ENCODE measurements around the gene MLANA.

MLANA gene

GRCh38 chr9:5900622-5901021 is 9.9 kb downstream of the MLANA start:
- H3K4me3 Mint-ChIP-seq, result no peak overlapping the region
- intact Hi-C loops (cut with micrococcal nuclease), result no loop called here
- no peaks in the 10 kb centered on the region for H3K27me3 Mint-ChIP-seq
- no peak overlapping the region for H3K27ac Mint-ChIP-seq
- no peaks in the 10 kb centered on the region for H3K9me3 Mint-ChIP-seq
- H3K4me1 Mint-ChIP-seq (ENCODE audit: low read depth), result no peaks in the 10 kb centered on the region
- H3K36me3 Mint-ChIP-seq (ENCODE audit: low read depth), result peaks cover 74% of the 10 kb centered on the region

- Mint-ChIP-seq H3K9me3 (no peaks in the 10 kb centered on the region), H3K36me3 (ENCODE audit: low read depth) (peaks cover 76% of the 10 kb centered on the region), H3K4me1 (ENCODE audit: low read depth) (no peaks in the 10 kb centered on the region), H3K27me3 (no peaks in the 10 kb centered on the region), H3K27ac (no peak overlapping the region), H3K4me3 (no peak overlapping the region)
- intact Hi-C loops (cut with micrococcal nuclease), result no loop called here
These were observed 11.7 kb downstream of the MLANA start for GRCh38 chr9:5902377-5902776.

- Mint-ChIP-seq H3K36me3 (ENCODE audit: low read depth) (peaks cover 43% of the 10 kb centered on the region), H3K9me3 (no peaks in the 10 kb centered on the region), H3K27me3 (no peaks in the 10 kb centered on the region), H3K4me1 (ENCODE audit: low read depth) (no peaks in the 10 kb centered on the region), H3K27ac (no peak overlapping the region), H3K4me3 (no peak overlapping the region)
- intact Hi-C loops (cut with micrococcal nuclease), result no loop called here
These were observed 18.2 kb downstream of the MLANA start for GRCh38 chr9:5908918-5909317.

- Mint-ChIP-seq H3K4me3 (no peak overlapping the region), H3K27ac (no peak overlapping the region), H3K4me1 (ENCODE audit: low read depth) (no peaks in the 10 kb centered on the region), H3K9me3 (no peaks in the 10 kb centered on the region), H3K36me3 (ENCODE audit: low read depth) (peaks cover 32% of the 10 kb centered on the region), H3K27me3 (no peaks in the 10 kb centered on the region)
- intact Hi-C loops (cut with micrococcal nuclease), result no loop called here
These were observed 19.3 kb downstream of the MLANA start for GRCh38 chr9:5909976-5910375.

GRCh38 chr9:5910413-5911057 is 19.8 kb downstream of the MLANA start:
- Mint-ChIP-seq H3K4me1 (ENCODE audit: low read depth) (no peaks in the 10 kb centered on the region), H3K36me3 (ENCODE audit: low read depth) (peaks cover 27% of the 10 kb centered on the region), H3K27me3 (no peaks in the 10 kb centered on the region), H3K4me3 (no peak overlapping the region), H3K9me3 (no peaks in the 10 kb centered on the region), H3K27ac (no peak overlapping the region)
- intact Hi-C loops (cut with micrococcal nuclease), result no loop called here

GRCh38 chr9:5915438-5915837 is 24.7 kb downstream of the MLANA start:
- H3K9me3 Mint-ChIP-seq, result no peaks in the 10 kb centered on the region
- no peaks in the 10 kb centered on the region for H3K27me3 Mint-ChIP-seq
- H3K27ac Mint-ChIP-seq, result no peak overlapping the region
- H3K4me1 Mint-ChIP-seq (ENCODE audit: low read depth), result no peaks in the 10 kb centered on the region
- intact Hi-C loops (cut with micrococcal nuclease), result no loop called here
- peaks cover 28% of the 10 kb centered on the region for H3K36me3 Mint-ChIP-seq (ENCODE audit: low read depth)
- no peak overlapping the region for H3K4me3 Mint-ChIP-seq

DNA sequence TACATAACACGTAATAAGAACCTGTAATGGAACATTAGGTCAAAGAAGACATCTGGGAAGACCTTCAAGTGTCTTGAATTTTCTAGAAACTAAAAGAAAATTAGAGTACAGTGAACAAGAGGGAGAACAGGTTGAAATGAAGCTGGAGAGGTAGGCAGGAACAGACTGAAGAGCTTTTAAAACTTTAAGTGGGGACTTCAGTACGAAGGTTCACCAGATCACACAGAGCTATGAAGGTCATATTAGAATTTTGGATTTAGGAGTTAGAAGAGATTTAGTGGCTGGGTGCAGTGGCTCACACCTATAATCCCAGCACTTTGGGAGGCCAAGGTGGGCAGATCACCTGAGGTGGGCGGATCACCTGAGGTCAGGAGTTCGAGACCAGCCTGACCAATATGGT is 26.6 kb downstream of the MLANA start:
- Mint-ChIP-seq H3K9me3 (no peaks in the 10 kb centered on the region), H3K27me3 (no peaks in the 10 kb centered on the region), H3K4me1 (ENCODE audit: low read depth) (no peaks in the 10 kb centered on the region), H3K36me3 (ENCODE audit: low read depth) (peaks cover 44% of the 10 kb centered on the region), H3K4me3 (no peak overlapping the region), H3K27ac (no peak overlapping the region)
- intact Hi-C loops (cut with micrococcal nuclease), result no loop called here

DNA sequence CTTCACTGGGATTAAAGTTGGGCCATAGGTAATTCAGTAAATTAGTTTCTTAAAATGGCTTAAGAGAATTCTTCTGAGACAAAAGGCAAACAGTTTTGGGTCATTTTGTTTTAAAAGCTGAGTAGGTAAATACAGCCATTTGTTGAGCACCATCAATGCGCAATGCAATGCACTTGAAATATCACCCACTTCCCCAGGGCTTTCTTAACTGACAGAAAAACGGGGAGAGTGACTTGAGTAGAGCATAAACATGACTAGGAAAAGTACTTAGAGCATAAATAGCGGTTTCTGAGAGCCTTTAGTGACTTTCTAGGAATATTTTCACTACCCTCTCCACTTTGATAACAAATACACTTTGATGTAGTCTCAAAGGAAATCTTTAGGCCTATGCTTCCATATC is 27.2 kb downstream of the MLANA start:
- Mint-ChIP-seq H3K9me3 (no peaks in the 10 kb centered on the region), H3K36me3 (ENCODE audit: low read depth) (peaks cover 51% of the 10 kb centered on the region), H3K4me1 (ENCODE audit: low read depth) (no peaks in the 10 kb centered on the region), H3K27me3 (no peaks in the 10 kb centered on the region), H3K4me3 (no peak overlapping the region), H3K27ac (no peak overlapping the region)
- intact Hi-C loops (cut with micrococcal nuclease), result no loop called here

DNA sequence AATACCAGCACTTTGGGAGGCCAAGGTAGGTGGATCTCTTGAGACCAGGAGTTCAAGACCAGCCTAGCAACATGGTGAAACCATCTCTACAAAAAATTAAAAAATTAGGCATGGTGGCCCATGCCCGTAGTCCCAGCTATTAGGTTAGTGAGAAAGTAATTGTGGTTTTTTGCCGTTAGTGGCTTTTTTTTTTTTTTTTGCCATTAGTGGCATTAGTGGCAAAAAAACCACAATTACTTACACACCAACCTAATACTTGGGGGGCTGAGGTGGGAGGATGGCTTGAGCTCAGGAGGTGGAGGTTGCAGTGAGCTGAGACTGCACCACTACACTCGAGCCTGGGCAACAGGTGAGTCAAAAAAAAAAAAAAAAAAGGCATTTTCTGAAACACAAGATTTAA is 27.8 kb downstream of the MLANA start:
- Mint-ChIP-seq H3K27ac (no peak overlapping the region), H3K9me3 (no peaks in the 10 kb centered on the region), H3K4me1 (ENCODE audit: low read depth) (no peaks in the 10 kb centered on the region), H3K4me3 (no peak overlapping the region), H3K27me3 (no peaks in the 10 kb centered on the region), H3K36me3 (ENCODE audit: low read depth) (peaks cover 49% of the 10 kb centered on the region)
- intact Hi-C loops (cut with micrococcal nuclease), result no loop called here

DNA sequence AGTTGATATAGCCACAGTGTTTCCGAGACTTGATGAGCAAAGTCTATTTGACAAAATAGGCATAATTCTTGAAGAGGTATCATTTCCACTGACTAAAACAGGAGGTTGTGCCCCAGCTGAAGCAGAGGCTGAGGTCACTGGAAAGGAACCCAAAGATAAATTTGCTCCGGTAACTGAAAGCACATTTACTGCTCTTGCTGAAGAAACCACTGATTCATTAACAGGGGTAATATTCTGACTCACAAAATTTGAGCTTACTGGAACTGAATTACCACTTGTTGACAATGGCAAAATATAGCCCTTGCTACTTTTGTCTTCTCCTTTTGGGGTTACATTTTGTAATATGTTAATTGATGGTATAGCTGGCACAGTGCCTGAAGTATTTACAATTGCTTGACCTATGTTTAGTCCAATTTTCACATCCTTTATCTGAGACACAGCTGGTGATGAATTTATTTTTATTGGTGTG is 30.2 kb downstream of the MLANA start:
- H3K27me3 Mint-ChIP-seq, result no peaks in the 10 kb centered on the region
- peaks cover 52% of the 10 kb centered on the region for H3K36me3 Mint-ChIP-seq (ENCODE audit: low read depth)
- H3K9me3 Mint-ChIP-seq, result no peaks in the 10 kb centered on the region
- intact Hi-C loops (cut with micrococcal nuclease), result no loop called here
- H3K4me3 Mint-ChIP-seq, result no peak overlapping the region
- no peaks in the 10 kb centered on the region for H3K4me1 Mint-ChIP-seq (ENCODE audit: low read depth)
- no peak overlapping the region for H3K27ac Mint-ChIP-seq

DNA sequence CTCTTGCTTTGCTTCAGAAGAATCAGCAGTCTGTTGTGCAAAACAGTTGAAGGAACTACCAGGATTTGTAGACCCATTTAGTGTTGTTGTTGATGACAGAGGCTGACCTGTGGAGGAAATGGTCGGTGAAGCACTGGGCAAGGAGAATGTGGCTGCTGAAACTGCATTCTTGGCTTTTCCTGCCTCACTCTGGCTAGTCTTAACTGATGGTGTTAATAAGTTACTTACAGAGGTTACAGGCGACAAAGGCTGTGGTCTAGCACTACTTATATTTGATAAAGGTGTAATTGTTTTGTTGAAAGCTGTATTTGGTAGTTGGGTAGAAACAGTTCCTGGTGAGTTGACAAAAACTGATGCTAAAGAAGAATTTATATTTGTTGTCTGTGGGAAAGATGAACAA is 31.5 kb downstream of the MLANA start:
- Mint-ChIP-seq H3K27ac (no peak overlapping the region), H3K27me3 (no peaks in the 10 kb centered on the region), H3K36me3 (ENCODE audit: low read depth) (peaks cover 53% of the 10 kb centered on the region), H3K9me3 (no peaks in the 10 kb centered on the region), H3K4me3 (no peak overlapping the region), H3K4me1 (ENCODE audit: low read depth) (no peaks in the 10 kb centered on the region)
- intact Hi-C loops (cut with micrococcal nuclease), result no loop called here

DNA sequence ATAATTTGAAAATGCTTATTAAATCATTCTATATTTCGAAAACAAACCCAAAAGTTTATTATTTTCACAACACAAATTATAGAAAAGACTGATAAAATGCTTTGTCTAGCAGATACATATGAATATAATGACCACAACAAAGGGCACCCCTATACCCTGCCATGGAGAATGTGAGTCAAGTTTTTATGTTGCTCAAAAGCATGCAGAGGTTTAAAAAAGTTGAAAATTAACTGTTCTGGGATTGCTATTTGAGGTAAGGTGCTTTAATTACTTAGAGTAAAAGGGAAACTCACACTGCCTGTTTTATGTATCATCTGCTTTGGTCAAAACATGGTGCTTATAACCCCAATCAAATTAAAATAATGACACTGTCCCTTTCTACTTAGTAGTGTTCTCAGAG is 41.0 kb downstream of the MLANA start:
- no peaks in the 10 kb centered on the region for H3K9me3 Mint-ChIP-seq
- H3K27me3 Mint-ChIP-seq, result no peaks in the 10 kb centered on the region
- no peak overlapping the region for H3K4me3 Mint-ChIP-seq
- peaks cover 18% of the 10 kb centered on the region for H3K36me3 Mint-ChIP-seq (ENCODE audit: low read depth)
- no peak overlapping the region for H3K27ac Mint-ChIP-seq
- no peaks in the 10 kb centered on the region for H3K4me1 Mint-ChIP-seq (ENCODE audit: low read depth)
- intact Hi-C loops (cut with micrococcal nuclease), result no loop called here

DNA sequence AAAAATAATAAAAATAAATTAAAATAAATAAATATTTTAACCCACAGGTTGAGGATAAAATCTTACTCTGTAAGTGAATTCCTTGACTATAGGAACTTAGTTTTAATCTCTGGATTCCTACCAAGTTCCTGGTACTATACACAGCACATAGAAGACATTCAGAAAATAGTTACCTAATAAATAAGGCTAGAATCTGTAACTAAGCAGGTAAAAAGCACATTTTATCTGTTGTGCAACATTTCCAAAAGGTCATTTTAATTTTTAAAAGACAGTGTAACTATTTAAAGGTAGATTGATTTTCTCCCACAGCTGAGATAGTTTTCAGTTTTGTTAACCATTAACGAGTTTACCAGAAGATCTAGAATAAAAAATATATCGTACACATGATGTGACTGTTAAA is 47.8 kb downstream of the MLANA start:
- Mint-ChIP-seq H3K36me3 (ENCODE audit: low read depth) (peaks cover 4% of the 10 kb centered on the region), H3K27ac (no peak overlapping the region), H3K4me3 (no peak overlapping the region), H3K9me3 (no peaks in the 10 kb centered on the region), H3K27me3 (no peaks in the 10 kb centered on the region), H3K4me1 (ENCODE audit: low read depth) (no peaks in the 10 kb centered on the region)
- intact Hi-C loops (cut with micrococcal nuclease), result no loop called here

- Mint-ChIP-seq H3K27ac (no peak overlapping the region), H3K36me3 (ENCODE audit: low read depth) (no peaks in the 10 kb centered on the region), H3K27me3 (no peaks in the 10 kb centered on the region), H3K9me3 (no peaks in the 10 kb centered on the region), H3K4me3 (no peak overlapping the region), H3K4me1 (ENCODE audit: low read depth) (no peaks in the 10 kb centered on the region)
- intact Hi-C loops (cut with micrococcal nuclease), result no loop called here
These were observed 48.8 kb downstream of the MLANA start for GRCh38 chr9:5939530-5939929.

DNA sequence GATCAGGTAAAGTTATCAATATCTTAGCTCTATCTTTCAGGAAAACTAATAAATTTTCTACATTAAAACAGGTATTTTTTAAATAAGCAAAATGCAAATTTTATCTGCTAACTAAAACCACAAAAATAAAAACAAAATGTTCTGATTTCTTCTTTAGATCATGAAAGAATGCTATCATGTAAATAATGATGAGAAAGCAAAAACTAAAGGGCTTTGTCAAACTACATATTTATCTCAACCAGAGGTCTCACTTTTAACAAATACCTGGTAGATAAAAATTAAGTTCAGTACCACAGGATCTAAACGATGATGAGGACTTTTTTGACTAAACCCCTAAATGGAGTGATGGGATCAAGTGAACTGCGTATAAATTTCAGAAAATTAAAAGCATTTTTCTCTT is 50.5 kb downstream of the MLANA start:
- intact Hi-C loops (cut with micrococcal nuclease), result no loop called here
- no peaks in the 10 kb centered on the region for H3K9me3 Mint-ChIP-seq
- no peaks in the 10 kb centered on the region for H3K36me3 Mint-ChIP-seq (ENCODE audit: low read depth)
- no peak overlapping the region for H3K4me3 Mint-ChIP-seq
- H3K27me3 Mint-ChIP-seq, result no peaks in the 10 kb centered on the region
- H3K27ac Mint-ChIP-seq, result no peak overlapping the region
- H3K4me1 Mint-ChIP-seq (ENCODE audit: low read depth), result no peaks in the 10 kb centered on the region

Measured in dendritic cell treated with granulocyte-macrophage colony-stimulating factor and Interleukin-4, amounts not matched to agents 40 ng/mL and 50 ng/mL, for 4 days (primary cell).